ENCODE results near the gene PRR13.

DNA sequence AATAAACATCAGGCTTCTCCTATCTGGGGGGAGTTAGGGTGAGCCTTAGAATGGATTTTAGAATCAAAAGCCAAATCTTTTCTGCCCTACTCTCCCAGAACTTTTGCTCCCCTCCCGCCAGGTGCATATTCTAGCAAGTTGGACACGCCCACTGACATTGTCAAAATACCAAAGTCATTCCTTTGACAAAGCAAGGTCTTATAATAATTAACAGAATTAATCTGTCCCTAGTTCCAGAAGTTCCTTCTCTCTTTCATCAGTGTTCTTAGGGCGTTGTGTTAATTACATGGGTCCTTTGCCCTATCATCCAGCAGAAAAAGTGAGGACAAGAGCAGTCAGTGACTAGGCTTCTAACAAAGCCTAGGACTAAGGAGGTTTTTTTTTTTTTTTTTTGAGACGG, 2.4 kb downstream of the PRR13 start:
- TF ChIP-seq EZH2 (IDR thresholded peaks at IDR 0.05; ENCODE audit: borderline replicate concordance) (no peak), EZH2phosphoT487 (IDR thresholded peaks at IDR 0.05; ENCODE audit: low read depth, severe bottlenecking, unreplicated experiment) (no peak)
- TF ChIP-seq, protein P1, sequence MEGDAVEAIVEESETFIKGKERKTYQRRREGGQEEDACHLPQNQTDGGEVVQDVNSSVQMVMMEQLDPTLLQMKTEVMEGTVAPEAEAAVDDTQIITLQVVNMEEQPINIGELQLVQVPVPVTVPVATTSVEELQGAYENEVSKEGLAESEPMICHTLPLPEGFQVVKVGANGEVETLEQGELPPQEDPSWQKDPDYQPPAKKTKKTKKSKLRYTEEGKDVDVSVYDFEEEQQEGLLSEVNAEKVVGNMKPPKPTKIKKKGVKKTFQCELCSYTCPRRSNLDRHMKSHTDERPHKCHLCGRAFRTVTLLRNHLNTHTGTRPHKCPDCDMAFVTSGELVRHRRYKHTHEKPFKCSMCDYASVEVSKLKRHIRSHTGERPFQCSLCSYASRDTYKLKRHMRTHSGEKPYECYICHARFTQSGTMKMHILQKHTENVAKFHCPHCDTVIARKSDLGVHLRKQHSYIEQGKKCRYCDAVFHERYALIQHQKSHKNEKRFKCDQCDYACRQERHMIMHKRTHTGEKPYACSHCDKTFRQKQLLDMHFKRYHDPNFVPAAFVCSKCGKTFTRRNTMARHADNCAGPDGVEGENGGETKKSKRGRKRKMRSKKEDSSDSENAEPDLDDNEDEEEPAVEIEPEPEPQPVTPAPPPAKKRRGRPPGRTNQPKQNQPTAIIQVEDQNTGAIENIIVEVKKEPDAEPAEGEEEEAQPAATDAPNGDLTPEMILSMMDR (IDR thresholded peaks at IDR 0.05; ENCODE audit: poor library complexity): no peak
